ENCODE results near the gene SLC12A4.
A peak's percentile ranks its signal among the peaks of the same experiment; 100 is the strongest.

Gene SLC12A4

DNA sequence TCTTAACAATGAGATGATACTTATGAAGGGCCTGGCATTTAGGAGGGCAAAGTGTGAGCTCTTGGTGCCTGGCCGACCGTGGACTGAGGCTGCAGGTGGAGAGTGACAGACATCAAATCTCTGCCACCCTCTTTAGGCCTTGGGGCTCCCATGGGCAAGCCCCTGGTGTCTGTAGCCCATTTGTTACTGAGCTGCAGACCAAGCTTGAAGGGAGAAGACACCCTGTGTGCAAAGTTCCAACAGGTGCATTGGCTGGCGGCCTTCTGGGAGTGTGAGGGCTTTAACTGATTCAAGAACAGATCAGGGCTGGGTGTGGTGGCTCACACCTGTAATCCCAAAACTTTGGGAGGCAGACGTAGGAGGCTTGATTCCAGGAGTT lies 36.0 kb downstream of the SLC12A4 start:
- intact Hi-C loops (cut with DNase I), result no loop called here
- no peak for DNase-seq

DNA sequence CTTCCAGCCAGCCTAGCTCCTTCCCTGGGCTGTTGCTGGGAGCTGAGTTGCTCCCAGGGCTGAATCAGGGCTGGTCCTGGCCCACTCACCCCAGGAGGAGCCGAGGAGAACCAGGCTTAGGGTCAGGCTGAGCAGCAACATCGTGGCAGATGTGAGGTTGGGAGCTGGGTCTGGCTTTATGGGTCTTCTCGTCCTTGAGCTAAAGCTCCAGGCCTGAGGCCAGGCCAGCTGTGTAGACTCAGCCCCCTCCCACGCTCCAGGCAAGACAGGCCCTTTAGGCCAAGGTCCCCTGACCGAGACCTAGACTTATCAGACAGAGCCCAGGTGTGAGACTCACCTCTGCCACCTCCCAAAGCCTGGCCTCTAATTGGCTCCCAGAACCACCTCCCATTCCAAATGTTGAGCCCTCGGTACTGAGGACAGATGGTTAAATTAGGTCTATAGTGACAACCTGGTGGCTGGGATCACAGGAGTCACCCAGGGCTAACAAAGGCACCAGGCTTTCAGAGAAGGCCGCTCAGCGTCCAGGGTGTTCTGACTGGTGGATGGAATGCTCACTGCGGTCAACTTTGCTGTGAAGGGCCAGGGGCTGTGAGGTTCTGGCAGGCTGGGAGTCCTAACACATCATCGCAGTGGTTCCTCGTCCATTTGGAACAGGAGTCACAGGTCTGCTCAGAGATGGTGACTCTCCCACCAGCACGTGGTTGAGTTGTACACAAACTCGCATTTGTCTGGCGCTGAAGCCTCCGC lies 36.5 kb downstream of the SLC12A4 start, which contains the start of gene CTRL:
Gene CTRL (minus strand): TSS at position 151 of the 750 bp plus-strand sequence. CDS start 10 bp downstream, at position 141.
- intact Hi-C loops (cut with DNase I), result no loop called here
- DNase-seq, result peak in 1 of 42 donors; percentile 10

DNA sequence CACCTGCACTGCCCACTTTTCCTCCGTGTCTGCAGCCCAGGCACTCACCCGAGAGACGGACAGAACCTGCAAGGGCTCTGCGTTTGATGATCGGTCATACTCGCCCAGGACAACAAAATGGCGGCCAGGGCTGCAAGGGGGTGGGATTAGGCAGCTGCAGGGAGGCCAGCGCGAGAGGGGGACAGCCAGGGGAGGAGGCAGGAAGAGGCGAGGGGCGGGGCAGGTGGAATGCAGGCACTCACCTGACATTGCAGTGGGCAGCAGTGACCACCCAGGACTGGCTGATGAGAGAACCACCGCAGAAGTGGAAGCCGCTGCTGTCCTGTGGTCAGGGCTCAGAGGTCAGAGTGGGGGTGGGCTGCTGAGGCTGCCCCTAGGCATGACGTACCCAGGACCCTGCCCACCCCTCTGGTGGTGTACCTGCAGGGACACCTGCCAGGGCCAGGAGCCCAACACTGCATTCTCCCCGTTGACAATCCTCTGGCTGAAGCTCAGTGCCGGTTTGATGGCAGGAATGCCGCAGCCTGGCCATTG lies 37.7 kb downstream of the SLC12A4 start:
- intact Hi-C loops (cut with DNase I), result no loop called here
- peak in 1 of 42 donors; percentile 9 for DNase-seq

- intact Hi-C loops (cut with DNase I), result no loop called here
- DNase-seq, result peak in 1 of 42 donors; percentile 8
Measured at GRCh38 chr16:67930191-67930590, 38.2 kb downstream of the SLC12A4 start.

DNA sequence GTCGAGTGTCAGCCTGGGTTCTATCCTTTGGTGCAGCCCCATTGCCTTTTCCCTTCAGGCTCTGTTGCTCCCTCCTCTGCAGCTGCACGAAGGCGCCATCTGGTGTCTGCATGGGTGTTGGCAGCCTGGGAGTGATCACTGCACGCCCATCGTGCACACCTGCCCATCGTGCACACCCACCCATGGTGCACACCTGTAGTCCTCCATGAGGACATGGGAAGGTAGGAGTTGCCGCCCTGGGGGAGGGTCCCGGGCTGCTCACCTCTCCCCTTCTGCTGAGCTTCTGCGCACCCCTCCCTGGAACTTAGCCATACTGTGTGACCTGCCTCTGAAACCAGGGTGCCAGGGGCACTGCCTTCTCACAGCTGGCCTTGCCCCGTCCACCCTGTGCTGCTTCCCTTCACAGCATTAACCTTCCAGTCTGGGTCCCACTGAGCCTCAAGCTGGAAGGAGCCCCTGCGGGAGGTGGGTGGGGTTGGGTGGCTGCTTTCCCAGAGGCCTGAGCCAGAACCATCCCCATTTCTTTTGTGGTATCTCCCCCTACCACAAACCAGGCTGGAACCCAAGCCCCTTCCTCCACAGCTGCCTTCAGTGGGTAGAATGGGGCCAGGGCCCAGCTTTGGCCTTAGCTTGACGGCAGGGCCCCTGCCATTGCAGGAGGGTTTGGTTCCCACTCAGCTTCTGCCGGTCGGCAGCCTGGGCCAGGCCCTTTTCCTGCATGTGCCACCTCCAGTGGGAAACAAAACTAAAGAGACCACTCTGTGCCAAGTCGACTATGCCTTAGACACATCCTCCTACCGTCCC lies 39.7 kb downstream of the SLC12A4 start:
- peak; percentile 78 to 93 (median 86) for DNase-seq
- intact Hi-C loops (cut with DNase I), result loop anchor here (2.0 to 10.0 kb wide), 2 partner anchors 46 to 114 kb away; no protein-coding TSS in a partner anchor

DNA sequence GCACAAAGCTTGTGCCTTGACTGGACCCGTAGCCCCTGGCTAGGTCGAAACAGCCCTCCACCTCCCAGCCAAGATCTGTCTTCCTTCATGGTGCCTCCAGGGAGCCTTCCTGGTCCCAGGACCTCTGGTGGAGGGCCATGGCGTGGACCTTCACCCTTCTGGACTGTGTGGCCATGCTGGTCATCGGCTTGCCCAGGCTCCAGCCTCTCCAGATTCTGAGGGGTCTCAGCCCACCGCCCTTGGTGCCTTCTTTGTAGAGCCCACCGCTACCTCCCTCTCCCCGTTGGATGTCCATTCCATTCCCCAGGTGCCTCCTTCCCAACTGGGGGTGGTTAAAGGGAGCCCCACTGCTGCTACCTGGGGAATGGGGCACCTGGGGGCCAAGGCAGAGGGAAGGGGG lies 40.3 kb downstream of the SLC12A4 start:
- peak in 1 of 42 donors; percentile 8 for DNase-seq
- intact Hi-C loops (cut with DNase I), result loop anchor here (2.0 to 10.0 kb wide), 2 partner anchors 45 to 113 kb away; no protein-coding TSS in a partner anchor

- intact Hi-C loops (cut with DNase I), result loop anchor here (10.0 kb wide), 1 partner anchor 113 kb away; no protein-coding TSS in a partner anchor
- DNase-seq, result peak in 2 of 42 donors; percentile 11 to 13
Measured at GRCh38 chr16:67927131-67927941, 41.1 kb downstream of the SLC12A4 start.

GRCh38 chr16:67926181-67926750 lies 42.2 kb downstream of the SLC12A4 start:
- intact Hi-C loops (cut with DNase I), result loop anchor here (10.0 kb wide), 1 partner anchor 111 kb away; no protein-coding TSS in a partner anchor
- peak in 25 of 42 donors; percentile 26 to 75 (median 58) for DNase-seq

DNA sequence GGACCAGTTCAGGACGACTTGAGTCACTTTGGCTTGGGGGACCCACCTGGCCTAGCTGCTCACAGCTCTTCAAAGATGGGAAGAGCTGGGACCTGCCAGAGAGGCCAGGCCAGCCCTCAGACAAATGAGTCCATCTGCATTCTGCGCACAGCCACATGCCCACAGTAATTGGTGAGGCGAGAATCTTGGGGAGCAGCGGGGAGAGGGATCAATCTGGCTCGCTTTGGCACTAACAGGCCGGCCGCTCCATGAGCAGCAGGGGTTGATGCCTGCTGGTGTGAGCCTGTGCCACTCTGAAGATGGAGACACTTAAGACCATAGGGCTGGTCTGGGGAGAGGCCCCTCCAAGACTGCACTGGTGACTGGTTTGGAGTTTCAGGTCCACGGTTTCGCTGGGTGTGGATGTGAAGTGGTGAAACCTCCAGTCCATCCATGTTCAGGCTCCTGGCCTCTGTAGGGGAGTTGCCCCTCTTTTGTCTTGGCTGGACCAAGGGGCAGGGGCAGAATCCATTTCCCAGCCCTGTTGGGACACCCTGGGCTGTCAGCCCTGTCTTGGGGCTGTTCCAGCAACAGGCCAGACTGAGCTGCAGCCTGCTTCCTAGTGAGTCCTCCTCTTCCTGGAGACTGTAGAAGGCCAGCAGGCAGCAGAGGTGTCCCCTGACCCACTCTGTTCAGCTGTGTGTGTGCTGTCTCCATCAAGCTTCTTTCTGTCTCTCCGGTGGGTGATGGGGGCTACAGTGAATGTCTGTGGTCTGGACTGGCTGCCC lies 44.1 kb downstream of the SLC12A4 start:
- peak in 3 of 42 donors; percentile 18 to 40 (median 23) for DNase-seq
- intact Hi-C loops (cut with DNase I), result loop anchor here (10.0 kb wide), 1 partner anchor 110 kb away; no protein-coding TSS in a partner anchor

DNA sequence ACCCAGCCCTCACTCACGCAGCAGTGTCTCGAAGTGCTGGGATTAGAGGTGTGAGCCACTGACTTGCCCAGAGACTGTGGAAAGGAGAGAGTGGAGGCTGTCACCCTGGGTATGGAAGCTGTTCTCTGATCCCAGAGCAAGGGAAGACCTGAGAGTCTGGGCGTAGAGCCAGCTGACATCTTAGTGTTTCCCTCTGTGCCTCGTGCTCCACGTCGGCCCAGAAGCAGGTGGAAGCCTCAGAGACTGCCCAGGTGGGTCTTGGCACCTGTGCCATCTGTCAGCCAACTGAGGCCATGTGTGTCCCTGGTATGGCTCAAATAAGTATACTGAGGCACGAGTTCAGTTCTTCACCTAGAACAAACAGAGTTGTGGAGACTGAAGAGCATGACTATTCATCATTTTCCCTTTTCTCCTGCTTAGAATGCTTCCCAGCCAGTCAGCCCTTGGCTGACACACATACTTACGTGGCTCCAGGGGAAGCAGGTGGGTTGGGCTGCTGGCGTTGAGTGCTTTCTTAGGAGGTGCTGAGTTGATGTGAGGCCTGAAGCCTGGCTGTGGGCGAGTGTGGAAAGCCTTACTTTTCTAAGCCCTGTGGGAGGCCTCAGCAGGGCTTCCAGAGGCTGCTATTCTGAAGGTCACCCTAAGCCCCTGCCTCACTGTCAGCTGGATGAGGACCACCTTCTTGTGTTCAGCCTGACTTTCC lies 44.9 kb downstream of the SLC12A4 start:
- DNase-seq, result peak in 38 of 42 donors; percentile 29 to 92 (median 70)
- intact Hi-C loops (cut with DNase I), result loop anchor here (10.0 kb wide), 1 partner anchor 109 kb away; no protein-coding TSS in a partner anchor

- intact Hi-C loops (cut with DNase I), result loop anchor here (10.0 kb wide), 1 partner anchor 108 kb away; no protein-coding TSS in a partner anchor
- DNase-seq, result peak in 2 of 42 donors; percentile 11 to 15
Measured at GRCh38 chr16:67922740-67923139, 45.7 kb downstream of the SLC12A4 start.

GRCh38 chr16:67922221-67922620 lies 46.2 kb downstream of the SLC12A4 start:
- intact Hi-C loops (cut with DNase I), result loop anchor here (10.0 kb wide), 1 partner anchor 107 kb away; no protein-coding TSS in a partner anchor
- peak in 6 of 42 donors; percentile 18 to 68 (median 48) for DNase-seq

- intact Hi-C loops (cut with DNase I), result loop anchor here (10.0 kb wide), 1 partner anchor 105 kb away; no protein-coding TSS in a partner anchor
- peak in 5 of 42 donors; percentile 26 to 72 (median 41) for DNase-seq
Measured at GRCh38 chr16:67919622-67920221, 48.7 kb downstream of the SLC12A4 start.

DNA sequence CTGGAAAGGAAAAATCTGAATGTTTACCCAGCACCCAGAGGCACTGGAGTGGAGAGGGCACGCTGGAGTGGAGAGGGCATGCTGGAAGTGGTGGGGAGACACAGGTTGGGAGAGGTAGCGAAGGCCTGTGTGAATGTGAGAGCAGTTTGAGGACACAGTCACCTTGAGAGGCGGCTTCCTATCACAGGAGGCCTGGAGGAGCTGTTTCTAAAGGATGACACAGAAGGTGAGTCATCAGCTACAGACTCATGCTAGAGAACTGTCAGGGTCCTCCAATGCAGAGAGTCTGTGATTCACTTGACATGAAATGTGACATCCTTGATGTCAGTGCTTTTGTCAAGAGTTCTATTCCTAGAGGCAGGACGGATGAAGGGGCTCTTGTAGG lies 50.6 kb downstream of the SLC12A4 start:
- peak in 29 of 42 donors; percentile 37 to 92 (median 68) for DNase-seq
- intact Hi-C loops (cut with DNase I), result no loop called here

- peak in 34 of 42 donors; percentile 40 to 82 (median 64) for DNase-seq
Measured at GRCh38 chr16:67917140-67917851, 51.1 kb downstream of the SLC12A4 start.

More at GRCh38 chr16:67917140-67917851, 51.1 kb downstream of the SLC12A4 start:
- intact Hi-C loops (cut with DNase I), result no loop called here
